Left renal cortex interstitium (tissue), 4 donors: ENCODE measurements around the gene HBA2. TPM values are rescaled to one million over a fixed set of nuclear protein-coding genes. Genes with fewer than 3 reads are reported as not detected.
"Not testable (repeated sequence)": the region's sequence is repeated elsewhere in the genome, so short reads cannot be mapped to it uniquely, and the experiment has no call there.

ENCODE experiments used
- DNase-seq, 4 donors: peaks; one replicate each; pipeline ENCODE4 v3.0.0-alpha.2; 2013; ENCODE audit warnings: low read depth in 4 of 4, low spot score in 2 of 4, missing footprints in 1 of 4
- polyA plus RNA-seq, 4 donors: library from polyadenylated mRNA; unstranded; fragments of 120-200 nt; gene quantifications; one replicate each; pipeline ENCODE4 v1.2.1, GENCODE V29; 2013; ENCODE audit not compliant: insufficient read length in 4 of 4

HBA2 gene
- polyA plus RNA-seq, 4 donors = 776 to 1,213 (median 1,160) TPM

DNA sequence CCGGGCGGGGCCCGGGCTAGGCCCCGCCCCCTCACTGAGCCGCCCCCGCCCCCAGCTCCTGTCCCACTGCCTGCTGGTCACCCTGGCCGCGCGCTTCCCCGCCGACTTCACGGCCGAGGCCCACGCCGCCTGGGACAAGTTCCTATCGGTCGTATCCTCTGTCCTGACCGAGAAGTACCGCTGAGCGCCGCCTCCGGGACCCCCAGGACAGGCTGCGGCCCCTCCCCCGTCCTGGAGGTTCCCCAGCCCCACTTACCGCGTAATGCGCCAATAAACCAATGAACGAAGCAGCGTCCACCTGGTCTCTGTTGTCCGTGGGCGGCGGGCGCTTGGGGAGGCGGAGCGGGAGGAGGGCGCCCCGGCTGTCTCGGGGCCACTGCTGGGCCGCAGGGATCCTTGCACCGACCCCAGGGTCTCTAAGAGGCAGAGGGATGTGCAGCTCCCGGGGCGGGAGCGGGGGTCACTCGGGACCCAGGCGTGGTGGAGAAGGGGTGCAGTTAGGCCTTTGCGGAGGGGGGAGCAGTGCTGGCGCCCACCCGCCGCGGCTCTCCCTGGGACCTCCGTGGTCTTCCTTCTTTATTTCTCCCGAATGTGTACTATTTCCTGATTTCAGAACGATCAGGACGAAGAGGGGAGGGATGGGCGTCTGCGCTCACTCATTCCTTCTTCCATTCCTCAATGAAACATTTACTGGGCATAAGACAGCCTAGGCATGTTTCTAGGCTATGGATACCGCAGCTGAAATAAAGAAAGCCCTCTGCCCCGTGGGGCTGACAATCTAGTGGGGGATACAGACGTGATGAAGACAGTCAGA, 18.3 kb upstream of the HBA2 start:
- peak in 1 of 4 donors; percentile 37 for DNase-seq

- no peak for DNase-seq
Observed at GRCh38 chr16:155031-155398, 17.7 kb upstream of the HBA2 start.

DNA sequence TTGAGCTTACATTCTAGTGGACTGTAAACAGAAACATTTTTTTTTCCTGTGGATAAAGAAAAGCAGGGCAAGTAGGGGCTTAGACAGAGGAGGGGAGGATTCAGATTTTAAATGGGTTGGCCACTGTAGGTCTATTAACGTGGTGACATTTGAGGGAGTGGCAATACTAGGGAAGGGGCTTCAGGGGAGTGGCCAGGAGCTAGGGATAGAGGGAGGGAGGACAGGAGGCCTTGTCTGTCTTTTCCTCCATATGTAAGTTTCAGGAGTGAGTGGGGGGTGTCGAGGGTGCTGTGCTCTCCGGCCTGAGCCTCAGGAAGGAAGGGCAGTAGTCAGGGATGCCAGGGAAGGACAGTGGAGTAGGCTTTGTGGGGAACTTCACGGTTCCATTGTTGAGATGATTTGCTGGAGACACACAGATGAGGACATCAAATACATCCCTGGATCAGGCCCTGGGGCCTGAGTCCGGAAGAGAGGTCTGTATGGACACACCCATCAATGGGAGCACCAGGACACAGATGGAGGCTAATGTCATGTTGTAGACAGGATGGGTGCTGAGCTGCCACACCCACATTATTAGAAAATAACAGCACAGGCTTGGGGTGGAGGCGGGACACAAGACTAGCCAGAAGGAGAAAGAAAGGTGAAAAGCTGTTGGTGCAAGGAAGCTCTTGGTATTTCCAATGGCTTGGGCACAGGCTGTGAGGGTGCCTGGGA, 13.4 kb upstream of the HBA2 start:
- no peak for DNase-seq

DNA sequence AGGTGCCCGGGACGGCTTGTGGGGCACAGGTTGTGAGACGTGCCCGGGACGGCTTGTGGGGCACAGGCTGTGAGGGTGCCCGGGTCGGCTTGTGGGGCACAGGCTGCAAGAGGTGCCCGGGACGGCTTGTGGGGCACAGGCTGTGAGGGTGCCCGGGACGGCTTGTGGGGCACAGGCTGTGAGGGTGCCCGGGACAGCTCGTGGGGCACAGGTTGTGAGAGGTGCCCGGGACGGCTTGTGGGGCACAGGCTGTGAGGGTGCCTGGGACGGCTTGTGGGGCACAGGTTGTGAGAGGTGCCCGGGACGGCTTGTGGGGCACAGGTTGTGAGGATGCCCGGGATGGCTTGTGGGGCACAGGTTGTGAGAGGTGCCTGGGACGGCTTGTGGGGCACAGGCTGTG, 12.4 kb upstream of the HBA2 start:
- DNase-seq = not testable (repeated sequence)

- no peak for DNase-seq
Observed at GRCh38 chr16:160691-161190, 11.9 kb upstream of the HBA2 start.

DNA sequence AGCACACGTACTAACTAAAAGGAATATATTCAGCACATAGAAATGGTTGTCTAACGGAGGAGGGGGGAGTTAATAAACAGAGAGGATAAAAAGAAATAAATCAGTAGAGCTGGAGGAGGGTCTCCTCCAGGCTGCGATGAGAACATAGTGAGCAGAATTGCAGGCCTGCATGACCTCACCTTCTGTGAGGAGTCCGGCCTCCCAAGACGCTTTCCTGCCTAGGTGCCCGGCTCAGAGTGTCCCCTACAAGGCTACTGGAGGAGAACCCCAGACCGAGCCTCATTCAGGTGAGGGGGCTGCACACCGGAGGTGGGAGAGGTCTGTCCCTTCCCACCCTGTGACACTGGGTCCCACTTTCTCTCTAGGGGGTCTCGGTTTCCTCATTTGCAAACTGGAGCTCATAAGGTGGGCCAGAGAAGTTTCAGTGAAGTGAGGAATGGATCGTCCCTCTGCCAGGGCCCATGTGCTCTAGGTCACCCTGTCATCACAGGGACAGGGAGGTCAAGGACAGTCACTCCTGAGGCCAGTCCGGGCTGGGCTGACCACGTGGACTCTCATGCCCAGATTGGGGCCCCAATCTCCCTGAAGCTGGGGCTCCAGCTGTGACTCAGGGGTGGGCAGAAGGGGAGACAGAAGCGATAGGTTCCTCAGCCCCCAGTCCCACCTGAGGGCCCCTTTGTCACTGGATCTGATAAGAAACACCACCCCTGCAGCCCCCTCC, 10.2 kb upstream of the HBA2 start:
- no peak for DNase-seq

- not testable (repeated sequence) for DNase-seq
Observed at GRCh38 chr16:163139-163538, 9.5 kb upstream of the HBA2 start.

DNA sequence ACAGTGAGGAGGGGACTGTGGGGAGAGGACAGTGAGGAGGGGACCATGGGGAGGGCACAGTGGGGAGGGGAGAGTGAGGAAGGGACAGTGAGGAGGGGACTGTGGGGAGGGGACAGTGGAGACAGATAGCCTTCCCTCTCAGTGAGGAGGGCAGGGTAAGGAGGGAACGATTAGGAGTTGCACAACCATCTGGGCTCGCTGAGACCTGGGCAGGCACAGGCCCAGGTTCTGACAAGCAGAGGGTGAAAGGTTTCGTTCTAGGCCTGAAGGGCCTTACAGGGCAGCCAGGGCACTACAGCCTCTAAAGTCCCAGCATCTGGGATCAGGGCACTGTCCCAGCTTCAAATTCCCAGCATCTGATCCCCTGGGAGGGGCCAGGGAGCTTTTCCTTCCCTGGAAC, 9.0 kb upstream of the HBA2 start:
- DNase-seq = not testable (repeated sequence)

- not testable (repeated sequence) for DNase-seq
Observed at GRCh38 chr16:164134-164823, 8.4 kb upstream of the HBA2 start.

- DNase-seq = no peak
Observed at GRCh38 chr16:164827-165538, 7.7 kb upstream of the HBA2 start.

DNA sequence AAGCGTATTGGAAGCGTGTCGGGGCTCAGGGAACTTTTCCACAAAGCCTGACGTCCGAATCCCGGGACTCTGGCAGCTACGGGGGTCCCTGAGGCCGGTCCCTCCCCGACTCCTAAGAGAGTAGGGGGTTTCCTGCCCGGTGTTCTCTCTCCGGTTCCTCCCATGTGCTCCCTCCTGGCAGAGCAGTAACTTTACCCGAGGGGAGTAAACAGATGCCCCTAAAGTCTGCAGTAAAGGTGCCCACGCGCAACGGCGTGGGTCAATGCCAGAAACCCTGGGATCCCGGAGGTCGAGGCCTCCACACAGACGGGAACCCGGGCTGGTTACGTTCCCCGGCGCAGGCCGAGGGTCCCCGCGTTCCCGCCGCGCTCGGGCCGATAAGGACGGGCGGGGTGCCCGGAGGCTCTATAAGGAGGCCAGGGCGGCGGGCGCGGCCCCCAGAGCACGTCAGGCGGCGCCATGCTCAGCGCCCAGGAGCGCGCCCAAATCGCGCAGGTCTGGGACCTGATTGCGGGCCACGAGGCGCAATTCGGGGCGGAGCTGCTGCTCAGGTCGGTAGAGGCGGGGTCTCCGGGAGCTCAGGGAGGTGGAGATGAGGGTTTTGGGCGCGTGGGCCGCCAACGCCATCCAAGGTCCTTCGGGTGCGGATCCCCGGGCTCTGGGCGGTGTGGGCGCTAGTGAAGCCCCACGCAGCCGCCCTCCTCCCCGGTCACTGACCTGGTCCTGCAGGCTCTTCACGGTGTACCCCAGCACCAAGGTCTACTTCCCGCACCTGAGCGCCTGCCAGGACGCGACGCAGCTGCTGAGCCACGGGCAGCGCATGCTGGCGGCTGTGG, 6.9 kb upstream of the HBA2 start, which contains the start of gene HBM:
Gene HBM (plus strand): TSS at position 440 of the 836 bp plus-strand sequence. CDS start 20 bp downstream, at position 460.
- no peak for DNase-seq

DNA sequence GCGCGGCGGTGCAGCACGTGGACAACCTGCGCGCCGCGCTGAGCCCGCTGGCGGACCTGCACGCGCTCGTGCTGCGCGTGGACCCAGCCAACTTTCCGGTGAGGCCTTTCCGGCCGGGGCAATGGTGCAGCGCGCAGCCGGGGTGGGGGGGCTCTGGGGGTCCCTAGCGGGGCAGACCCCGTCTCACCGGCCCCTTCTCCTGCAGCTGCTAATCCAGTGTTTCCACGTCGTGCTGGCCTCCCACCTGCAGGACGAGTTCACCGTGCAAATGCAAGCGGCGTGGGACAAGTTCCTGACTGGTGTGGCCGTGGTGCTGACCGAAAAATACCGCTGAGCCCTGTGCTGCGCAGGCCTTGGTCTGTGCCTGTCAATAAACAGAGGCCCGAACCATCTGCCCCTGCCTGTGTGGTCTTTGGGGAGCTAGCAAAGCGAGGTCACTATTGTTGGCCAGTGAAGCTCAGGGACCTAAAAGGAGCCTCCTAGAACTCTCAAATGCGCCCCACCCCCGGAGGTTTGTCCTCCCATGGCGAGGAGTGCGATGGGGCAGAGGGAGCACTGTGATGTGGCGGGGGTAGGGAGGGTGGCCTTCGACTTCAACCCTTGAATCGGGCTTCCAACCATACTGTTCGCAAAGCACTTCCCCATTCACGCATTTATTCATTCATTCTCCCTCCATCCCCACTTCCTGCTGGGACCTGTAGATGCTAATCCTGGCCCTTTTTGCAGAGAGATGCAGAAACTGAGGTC, 6.1 kb upstream of the HBA2 start:
- no peak for DNase-seq

DNA sequence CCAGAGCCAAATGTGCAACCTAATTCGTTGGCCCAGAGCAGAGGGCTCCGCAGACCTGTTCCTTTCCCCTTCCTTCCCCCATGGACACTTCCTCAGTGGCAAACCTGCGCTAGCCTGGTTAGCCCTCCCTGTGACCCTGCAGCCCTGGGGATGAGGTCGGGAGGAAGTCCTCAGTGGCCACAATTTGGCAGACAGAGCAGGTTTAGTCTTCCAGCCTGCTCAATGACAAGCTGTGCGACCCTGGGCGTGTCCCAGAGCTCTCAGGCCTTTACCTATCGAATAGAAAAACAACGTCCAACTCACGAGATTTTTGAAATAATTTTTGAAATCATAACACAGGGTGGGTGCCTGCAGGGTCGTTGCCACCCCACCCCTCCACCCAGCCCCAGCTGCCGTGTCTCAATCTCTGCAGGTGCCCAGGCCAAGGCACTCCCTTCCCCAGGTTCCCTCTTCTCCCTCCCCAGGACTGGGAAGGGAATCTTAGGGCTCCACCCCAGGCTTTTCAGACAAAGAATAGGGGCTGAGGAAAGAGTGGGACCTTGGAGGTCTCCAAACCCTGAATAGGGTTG, 5.5 kb upstream of the HBA2 start:
- no peak for DNase-seq

- no peak for DNase-seq
Observed at GRCh38 chr16:168424-168823, 4.3 kb upstream of the HBA2 start.

- DNase-seq = no peak
Observed at GRCh38 chr16:169014-169413, 3.7 kb upstream of the HBA2 start.

DNA sequence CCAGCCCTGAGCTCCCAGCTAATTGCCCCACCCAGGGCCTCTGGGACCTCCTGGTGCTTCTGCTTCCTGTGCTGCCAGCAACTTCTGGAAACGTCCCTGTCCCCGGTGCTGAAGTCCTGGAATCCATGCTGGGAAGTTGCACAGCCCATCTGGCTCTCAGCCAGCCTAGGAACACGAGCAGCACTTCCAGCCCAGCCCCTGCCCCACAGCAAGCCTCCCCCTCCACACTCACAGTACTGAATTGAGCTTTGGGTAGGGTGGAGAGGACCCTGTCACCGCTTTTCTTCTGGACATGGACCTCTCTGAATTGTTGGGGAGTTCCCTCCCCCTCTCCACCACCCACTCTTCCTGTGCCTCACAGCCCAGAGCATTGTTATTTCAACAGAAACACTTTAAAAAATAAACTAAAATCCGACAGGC, 2.6 kb upstream of the HBA2 start:
- DNase-seq = not testable (repeated sequence)

GRCh38 chr16:170788-171187, 1.9 kb upstream of the HBA2 start:
- DNase-seq = no peak
